HG02571 (cell line): ENCODE measurements around the gene CRP.
"Not testable (repeated sequence)": the region's sequence is repeated elsewhere in the genome, so short reads cannot be mapped to it uniquely, and the experiment has no call there.

ENCODE experiments used
- ATAC-seq: cut with Tn5 transposase; IDR thresholded peaks from one replicate; pipeline ENCODE4 v1.9.1; 2021; ENCODE audit warnings: mild to moderate bottlenecking, moderate library complexity; ENCODE audit not compliant: unreplicated experiment

The CRP gene

GRCh38 chr1:159700312-159700711, 14.1 kb downstream of the CRP start:
- ATAC-seq = no peak

DNA sequence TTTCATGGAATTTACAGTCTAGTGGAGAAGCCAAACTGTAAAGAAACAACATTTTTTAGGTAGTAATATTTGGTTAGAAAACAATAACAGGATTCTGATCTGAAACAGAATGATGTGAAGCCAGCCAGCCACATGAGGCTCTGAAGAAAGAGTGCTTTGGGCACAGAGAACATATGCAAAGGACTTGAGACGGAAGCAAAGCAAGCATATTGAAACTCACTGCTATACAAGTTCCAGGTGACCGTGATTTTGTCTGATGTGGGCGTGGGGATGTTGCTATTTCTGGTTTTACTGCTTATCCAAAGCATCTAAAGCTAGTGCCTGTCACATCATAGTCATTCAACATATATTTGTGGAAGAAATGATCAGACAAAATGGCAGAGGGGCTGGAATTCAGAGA, 14.7 kb downstream of the CRP start:
- no peak for ATAC-seq

DNA sequence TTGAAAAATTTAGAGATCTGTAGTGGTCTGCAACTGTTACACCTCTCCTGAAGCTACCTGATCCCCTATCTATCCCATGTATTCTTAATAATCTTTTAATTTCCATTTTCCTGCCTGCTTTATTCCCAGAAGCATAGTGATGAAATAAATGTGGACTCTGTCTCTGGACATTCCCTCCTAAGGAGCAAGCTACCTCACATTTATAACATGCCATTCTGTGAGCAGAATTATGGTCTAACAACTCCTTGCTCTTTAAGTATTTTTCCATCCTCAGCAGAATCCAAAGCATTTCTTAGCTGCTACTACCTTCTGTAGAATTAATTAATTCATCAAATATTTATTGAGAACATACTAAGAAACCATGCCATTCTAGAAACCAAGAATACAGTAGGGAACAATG, 15.1 kb downstream of the CRP start:
- ATAC-seq = no peak

DNA sequence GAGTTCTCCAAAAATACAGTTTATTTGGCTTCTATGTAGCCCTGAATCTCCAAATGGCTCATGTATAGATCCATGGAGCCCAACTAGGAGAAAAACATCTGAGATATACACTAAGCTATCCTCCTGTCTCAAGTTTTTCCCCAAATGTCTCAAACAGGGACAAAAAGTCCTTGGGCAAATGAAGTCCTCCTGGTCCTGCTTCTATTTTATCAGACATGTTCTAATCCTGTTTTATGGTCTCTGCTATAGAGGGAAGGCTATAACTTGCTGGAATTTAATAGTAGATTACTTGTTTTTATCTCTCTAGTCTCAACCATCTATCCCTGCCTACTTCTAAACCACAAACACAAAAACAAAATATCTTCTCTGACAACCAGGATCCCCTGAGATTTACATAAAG, 26.9 kb downstream of the CRP start:
- ATAC-seq = no peak

DNA sequence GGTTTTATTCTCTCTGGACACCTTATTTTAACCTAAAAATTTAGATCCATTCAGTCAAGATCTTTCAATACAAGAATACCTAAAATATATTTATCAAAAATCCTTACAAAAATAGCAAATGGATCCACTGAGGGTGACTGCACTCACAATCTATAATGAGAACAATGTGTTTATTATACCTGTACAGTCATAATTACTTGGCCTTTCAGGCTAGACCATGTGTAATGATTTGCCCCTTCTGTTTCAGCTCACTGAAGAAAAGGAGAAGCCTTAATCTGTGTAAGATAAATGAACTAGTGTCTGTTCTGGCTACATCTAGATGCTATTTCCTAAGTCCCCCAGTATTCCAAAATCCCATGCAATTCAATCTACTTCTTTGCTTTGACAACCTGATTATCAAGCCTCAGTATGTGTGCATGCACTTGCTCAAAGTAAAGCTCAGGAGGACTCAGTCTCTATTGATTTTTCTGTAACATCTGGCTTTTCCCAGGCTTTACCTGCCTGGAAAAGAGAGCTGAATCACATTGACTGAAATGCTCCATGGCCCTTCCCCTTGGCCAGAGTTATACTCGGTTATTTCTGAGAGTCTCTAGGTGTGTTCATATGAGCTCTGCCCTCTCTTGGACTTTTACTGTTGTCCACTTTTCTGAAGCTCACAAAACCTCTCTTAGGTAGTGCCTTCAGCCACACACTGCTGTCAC, 27.6 kb downstream of the CRP start:
- ATAC-seq = no peak

- ATAC-seq = no peak
Measured at GRCh38 chr1:159678939-159679338, 35.5 kb downstream of the CRP start.

DNA sequence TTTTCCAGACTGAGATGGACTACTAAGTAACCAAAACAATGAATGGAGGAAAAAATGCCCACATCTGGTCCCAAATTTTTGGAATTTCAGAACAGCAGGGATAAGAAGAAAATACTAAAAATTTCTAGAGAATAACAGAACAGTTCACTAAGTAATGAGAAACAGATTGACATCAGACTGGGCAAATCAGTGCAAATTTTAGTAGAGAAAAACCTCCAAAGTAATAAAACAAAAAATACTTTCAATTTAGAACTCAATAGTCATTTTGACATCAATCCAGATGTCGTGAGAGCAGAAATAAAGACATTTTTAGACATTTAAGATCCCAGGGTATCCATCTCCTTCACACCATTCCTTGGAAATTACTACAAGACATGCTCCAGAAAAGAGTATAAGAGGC, 39.3 kb downstream of the CRP start:
- no peak for ATAC-seq

DNA sequence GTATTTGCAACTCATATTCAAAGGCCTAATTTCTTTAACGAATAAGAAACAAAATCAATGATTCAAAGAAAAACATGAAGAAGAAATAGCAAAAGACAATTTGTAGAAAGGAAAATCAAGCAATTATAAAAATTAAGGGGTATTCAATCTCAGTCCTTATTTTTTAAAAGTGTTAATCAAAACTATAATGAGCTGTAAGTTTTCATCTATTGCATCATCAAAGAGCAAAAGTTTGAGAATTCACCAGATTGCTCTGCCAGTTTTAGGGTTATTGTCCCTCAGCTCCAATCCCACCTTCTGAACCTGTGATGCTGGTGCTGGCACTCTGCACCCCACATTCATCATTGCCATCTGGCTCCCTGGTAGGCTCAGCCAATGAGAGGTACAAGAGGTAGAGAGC, 42.0 kb downstream of the CRP start:
- ATAC-seq = not testable (repeated sequence)

- no peak for ATAC-seq
Measured at GRCh38 chr1:159669338-159669737, 45.1 kb downstream of the CRP start.

GRCh38 chr1:159668739-159669138, 45.6 kb downstream of the CRP start:
- no peak for ATAC-seq

- no peak for ATAC-seq
Measured at GRCh38 chr1:159664247-159664646, 50.1 kb downstream of the CRP start.

GRCh38 chr1:159663552-159663951, 50.8 kb downstream of the CRP start:
- ATAC-seq = no peak
